ENCODE measurements around the gene IL17RC. TPM values are rescaled to one million over a fixed set of nuclear protein-coding genes. Genes with fewer than 3 reads are reported as not detected.
A peak's percentile ranks its signal among the peaks of the same experiment; 100 is the strongest.
"Not testable (repeated sequence)": the region's sequence is repeated elsewhere in the genome, so short reads cannot be mapped to it uniquely, and the experiment has no call there.

IL17RC gene
- total and polyA plus RNA-seq, 2 experiments from 2014 or later = 8.4 to 12.6 TPM

DNA sequence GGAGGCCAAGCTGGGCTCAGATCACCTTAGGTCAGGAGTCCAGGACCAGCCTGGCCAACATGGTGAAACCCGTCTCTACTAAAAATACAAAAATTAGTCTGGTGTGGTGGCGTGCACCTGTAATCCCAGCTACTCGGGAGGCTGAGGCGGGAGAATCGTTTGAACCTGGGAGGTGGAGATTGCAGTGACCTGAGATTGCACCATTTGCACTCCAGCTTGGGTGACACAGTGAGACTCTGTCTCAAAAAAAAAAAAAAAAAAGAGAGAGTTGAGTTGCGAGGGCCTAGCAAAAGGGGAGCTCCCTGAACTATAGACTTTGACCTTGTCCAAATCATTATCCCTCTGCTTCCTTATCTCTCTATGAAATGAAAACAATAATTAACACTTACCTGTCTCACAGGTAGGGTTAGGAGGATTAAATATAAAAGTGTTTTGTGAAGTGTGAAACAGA lies 15.9 kb upstream of the IL17RC start:
- peaks cover 12% of the 10 kb centered on the region for H3K27me3 Mint-ChIP-seq (ENCODE audit: insufficient read depth, low read depth, poor library complexity)
- H3K4me3 Mint-ChIP-seq; H3K36me3 Mint-ChIP-seq (ENCODE audit: low read depth); H3K4me3 ChIP-seq; H3F3A ChIP-seq (replicated peaks; ENCODE audit: low read depth); H3K27ac ChIP-seq (ENCODE audit: low read depth); ATAC-seq; H4K20me1 ChIP-seq (replicated peaks; ENCODE audit: insufficient read depth); H3K9me2 ChIP-seq (ENCODE audit: insufficient read depth); H3K9me3 Mint-ChIP-seq; DNase-seq (ENCODE audit: low spot score); H3K36me3 ChIP-seq (ENCODE audit: insufficient read depth); H3K27ac Mint-ChIP-seq; H3K4me2 ChIP-seq; H3K79me2 ChIP-seq (replicated peaks; ENCODE audit: insufficient read depth); H2AFZ ChIP-seq; H3K27me3 ChIP-seq (ENCODE audit: insufficient read depth): not testable (repeated sequence)
- H3K4me1 ChIP-seq (ENCODE audit: insufficient read depth) = peaks cover 17% of the 10 kb centered on the region
- H3K4me1 Mint-ChIP-seq = peaks cover 20% of the 10 kb centered on the region

GRCh38 chr3:9901967-9902366 lies 14.9 kb upstream of the IL17RC start:
- Mint-ChIP-seq H3K27me3 (ENCODE audit: insufficient read depth, low read depth, poor library complexity) (peaks cover 13% of the 10 kb centered on the region), H3K27ac (no peak overlapping the region), H3K36me3 (ENCODE audit: low read depth) (no peaks in the 10 kb centered on the region; the same call in 2 of the 3 replicates), H3K9me3 (no peaks in the 10 kb centered on the region), H3K4me1 (peaks cover 20% of the 10 kb centered on the region), H3K4me3 (no peak overlapping the region)
- Histone ChIP-seq H3F3A (replicated peaks; ENCODE audit: low read depth) (no peaks in the 10 kb centered on the region), H3K36me3 (ENCODE audit: insufficient read depth) (no peaks in the 10 kb centered on the region), H3K4me2 (peak overlapping the region; percentile 71), H3K27ac (ENCODE audit: low read depth) (no peak overlapping the region), H3K27me3 (ENCODE audit: insufficient read depth) (no peaks in the 10 kb centered on the region), H3K4me3 (no peak overlapping the region), H3K79me2 (replicated peaks; ENCODE audit: insufficient read depth) (no peaks in the 10 kb centered on the region), H2AFZ (peak overlapping the region; percentile 99), H3K4me1 (ENCODE audit: insufficient read depth) (peaks cover 17% of the 10 kb centered on the region), H3K9me2 (ENCODE audit: insufficient read depth) (no peaks in the 10 kb centered on the region), H4K20me1 (replicated peaks; ENCODE audit: insufficient read depth) (no peaks in the 10 kb centered on the region)
- ATAC-seq (peak; percentile 10), DNase-seq (ENCODE audit: low spot score) (no peak)
- no peak for TF ChIP-seq NANOG (IDR thresholded peaks at IDR 0.05; ENCODE audit: borderline replicate concordance)
- no peak for TF ChIP-seq REST (IDR thresholded peaks at IDR 0.05; ENCODE audit: unreplicated experiment)
- no peak for TF ChIP-seq STAT1 (IDR thresholded peaks at IDR 0.05; ENCODE audit: unreplicated experiment)
- TF ChIP-seq EZH2phosphoT487 (IDR thresholded peaks at IDR 0.05; ENCODE audit: unreplicated experiment) = no peak
- TF ChIP-seq EZH2 (IDR thresholded peaks at IDR 0.05; ENCODE audit: low read depth, unreplicated experiment) = no peak
- no peak for TF ChIP-seq ZNF331 (CRISPR knock-in tag; IDR thresholded peaks at IDR 0.05; ENCODE audit: low read depth)
